Islet precursor cell (in vitro differentiated cells): ENCODE results near the gene TNPO3.

Experiments used
- DNase-seq: peaks from one replicate; pipeline ENCODE4 v3.0.0-alpha.2; 2018

TNPO3 gene

GRCh38 chr7:128904381-128905197 is 150.3 kb downstream of the TNPO3 start:
- DNase-seq, result peak; percentile 41
